ENCODE measurements around the gene FHOD3.

DNA sequence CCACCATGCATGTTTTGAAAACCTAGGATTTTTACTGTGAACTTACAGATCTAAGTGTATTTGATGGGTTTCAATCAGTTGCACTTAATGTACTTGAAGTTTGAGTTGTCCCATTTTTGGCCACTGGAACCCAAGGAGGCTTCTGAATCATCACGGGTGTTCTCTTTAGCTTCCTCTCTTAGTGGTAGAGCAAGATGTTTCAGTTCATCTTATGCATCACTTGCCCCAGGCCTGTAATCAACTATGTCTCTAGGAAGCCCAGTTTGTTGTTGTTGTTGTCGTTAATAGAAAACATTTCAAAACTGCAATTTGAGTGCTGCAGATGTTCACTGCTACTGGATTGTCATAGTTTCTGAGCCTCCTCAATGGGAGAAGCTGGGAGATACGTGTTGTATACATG lies 97.0 kb downstream of the FHOD3 start:
- no peak for TF ChIP-seq POLR2AphosphoS5 (IDR thresholded peaks at IDR 0.05; ENCODE audit: low read depth, low read length)
- TF ChIP-seq TAF1 (IDR thresholded peaks at IDR 0.05; ENCODE audit: borderline replicate concordance, insufficient read depth, low read length), result no peak
- no peak for TF ChIP-seq REST (IDR thresholded peaks at IDR 0.05; ENCODE audit: insufficient read depth in 1 of 2, low read depth in 2 of 2, low read length in 2 of 2)

Measured in PFSK-1 (cell line).